SK-N-SH (cell line): ENCODE measurements around the gene PHKG1. TPM values are rescaled to one million over a fixed set of nuclear protein-coding genes. Genes with fewer than 3 reads are reported as not detected.
"Not testable (repeated sequence)": the region's sequence is repeated elsewhere in the genome, so short reads cannot be mapped to it uniquely, and the experiment has no call there.

ENCODE experiments used
- CTCF ChIA-PET: fragments of 300-600, 350-600 bp; formaldehyde crosslinking; extraction: SDS; loops from one replicate; lab custom pipeline; 2021; lab: Yijun Ruan, JAX
- POLR2A ChIA-PET: fragments of 350-600 bp; sonication (Branson Sonifier 250); formaldehyde crosslinking; extraction: SDS; loops from one replicate; lab custom pipeline; 2020; ENCODE audit warnings: antibody characterized with exemption, inconsistent platforms; lab: Yijun Ruan, JAX
- DNase-seq: peaks from one replicate; pipeline ENCODE4 v3.0.0; 2012
- H2AFZ ChIP-seq: fragments of 200-600 bp; sonication (generic); 2 replicates; pipeline ENCODE4 v1.8.1; 2016; ENCODE audit warnings: antibody characterized with exemption, mild to moderate bottlenecking, low read depth
- H3F3A ChIP-seq: fragments of 200-600 bp; sonication (generic); replicated peaks from 2 replicates; pipeline ENCODE3; 2016; ENCODE audit warnings: antibody characterized with exemption, mild to moderate bottlenecking; ENCODE audit not compliant: insufficient read depth
- H3K27ac ChIP-seq, 2 experiments: fragments of 200-500 bp in 1 of 2; fragments of 200-600 bp in 1 of 2; sonication (Bioruptor generic) in 1 of 2; sonication (generic), shearing (Covaris generic) in 1 of 2; 2 replicates each; pipeline versions ENCODE4 v1.5.1 to v1.6.1; 2014 to 2016; ENCODE audit warnings: low read depth in 2 of 2, inconsistent platforms in 1 of 2, low read length in 1 of 2, mild to moderate bottlenecking in 1 of 2, mixed read lengths in 1 of 2
- H3K27me3 ChIP-seq: fragments of 200-600 bp; sonication (generic), shearing (Covaris generic); 2 replicates; pipeline ENCODE4 v1.6.1; 2016; ENCODE audit warnings: mixed run types; ENCODE audit not compliant: insufficient read depth
- H3K36me3 ChIP-seq, 2 experiments: fragments of 200-500 bp in 1 of 2; fragments of 200-600 bp in 1 of 2; sonication (Bioruptor generic) in 1 of 2; sonication (generic) in 1 of 2; replicated peaks in 1 of 2; 2 replicates each; pipeline versions ENCODE3 to v1.5.1; 2014 to 2016; ENCODE audit warnings: low read length in 1 of 2, mild to moderate bottlenecking in 1 of 2; ENCODE audit not compliant: insufficient read depth in 2 of 2, control insufficient read depth in 1 of 2
- H3K4me1 ChIP-seq, 2 experiments: fragments of 200-500 bp in 1 of 2; fragments of 200-600 bp in 1 of 2; sonication (Bioruptor generic) in 1 of 2; sonication (generic), shearing (Covaris generic) in 1 of 2; 2 replicates each; pipeline versions ENCODE4 v1.5.1 to v1.6.1; 2014 to 2016; ENCODE audit warnings: low read depth in 1 of 2, low read length in 1 of 2, mixed run types in 1 of 2; ENCODE audit not compliant: insufficient read depth in 2 of 2, control insufficient read depth in 1 of 2
- H3K4me2 ChIP-seq: fragments of 200-600 bp; sonication (generic), shearing (Covaris generic); 2 replicates; pipeline ENCODE4 v1.6.1; 2017; ENCODE audit warnings: mixed run types
- H3K4me3 ChIP-seq, 2 experiments: fragments of 200-500 bp in 1 of 2; fragments of 200-600 bp in 1 of 2; sonication (Bioruptor generic) in 1 of 2; sonication (generic), shearing (Covaris generic) in 1 of 2; 2 replicates each; pipeline versions ENCODE4 v1.5.1 to v1.8.1; 2014 to 2016; ENCODE audit warnings: low read depth in 2 of 2, inconsistent platforms in 1 of 2, low read length in 1 of 2, mild to moderate bottlenecking in 1 of 2, mixed read lengths in 1 of 2, moderate library complexity in 1 of 2
- H3K79me2 ChIP-seq: fragments of 200-600 bp; sonication (generic); 2 replicates; pipeline ENCODE4 v1.8.1; 2017; ENCODE audit warnings: mild to moderate bottlenecking; ENCODE audit not compliant: insufficient read depth
- H3K9ac ChIP-seq: fragments of 200-600 bp; sonication (generic); 2 replicates; pipeline ENCODE4 v1.6.1; 2017; ENCODE audit warnings: mixed run types
- H3K9me2 ChIP-seq: fragments of 200-600 bp; sonication (generic); 2 replicates; pipeline ENCODE4 v1.6.1; 2017; ENCODE audit warnings: mixed run types
- H3K9me3 ChIP-seq: fragments of 200-600 bp; sonication (generic); 2 replicates; pipeline ENCODE4 v1.6.1; 2017; ENCODE audit warnings: mixed run types, mild to moderate bottlenecking, moderate library complexity
- H4K20me1 ChIP-seq: fragments of 200-600 bp; sonication (generic); 2 replicates; pipeline ENCODE4 v1.6.1; 2017; ENCODE audit warnings: mild to moderate bottlenecking, mixed run types; ENCODE audit not compliant: insufficient read depth
- CTCF ChIP-seq: fragments of 200-600 bp; sonication (generic); IDR thresholded peaks from 2 replicates; pipeline ENCODE4 v1.6.1; 2017; ENCODE audit warnings: antibody characterized with exemption, mild to moderate bottlenecking, moderate library complexity
- ELF1 ChIP-seq: IDR thresholded peaks from 2 replicates; pipeline ENCODE4 v1.4.0; 2012
- EP300 ChIP-seq, 2 experiments: IDR thresholded peaks; 2 replicates each; pipeline versions ENCODE4 v1.4.0 to v1.6.1; 2012; ENCODE audit warnings: borderline replicate concordance in 1 of 2, low read depth in 1 of 2, low read length in 1 of 2
- POLR2AphosphoS5 ChIP-seq: IDR thresholded peaks from 2 replicates; pipeline ENCODE4 v1.6.1; 2012; ENCODE audit warnings: low read depth, low read length
- RAD21 ChIP-seq: IDR thresholded peaks from 2 replicates; pipeline ENCODE4 v1.6.1; 2012; ENCODE audit warnings: mild to moderate bottlenecking, low read length
- REST ChIP-seq: IDR thresholded peaks from 2 replicates; pipeline ENCODE4 v1.6.1; 2012; ENCODE audit warnings: mild to moderate bottlenecking, low read depth, low read length, moderate library complexity
- RFX5 ChIP-seq: IDR thresholded peaks from 2 replicates; pipeline ENCODE4 v1.6.1; 2012; ENCODE audit warnings: mild to moderate bottlenecking, improper control_type of control experiment, low read length
- RXRA ChIP-seq: IDR thresholded peaks from 2 replicates; pipeline ENCODE4 v1.4.0; 2012; ENCODE audit warnings: low read depth, mild to moderate bottlenecking, borderline replicate concordance
- SIN3A ChIP-seq: IDR thresholded peaks from 2 replicates; pipeline ENCODE4 v1.6.1; 2012; ENCODE audit warnings: low read depth, mild to moderate bottlenecking, low read length, moderate library complexity, borderline replicate concordance
- SMC3 ChIP-seq: IDR thresholded peaks from 2 replicates; pipeline ENCODE4 v1.6.1; 2012; ENCODE audit warnings: low read depth, low read length, improper control_type of control experiment
- TEAD4 ChIP-seq: IDR thresholded peaks from 2 replicates; pipeline ENCODE4 v1.4.0; 2012; ENCODE audit warnings: mild to moderate bottlenecking, borderline replicate concordance; ENCODE audit not compliant: insufficient read depth
- USF2 ChIP-seq: fragments of 150-350 bp; IDR thresholded peaks from 2 replicates; pipeline ENCODE4 v1.6.1; 2017; ENCODE audit warnings: antibody characterized with exemption, low read length, low read depth, borderline replicate concordance
- YY1 ChIP-seq: IDR thresholded peaks from 2 replicates; pipeline ENCODE4 v1.4.0; 2012; ENCODE audit warnings: low read depth, mild to moderate bottlenecking
- WGBS: methylation state at CpG from one replicate; pipeline ENCODE4 v1.1.6; 2017; ENCODE audit warnings: low lambda C conversion rate; 5-methylcytosine and 5-hydroxymethylcytosine counted together
- polyA plus RNA-seq, 3 experiments: library from polyadenylated mRNA; depleted of rRNA; stranded (reverse); fragments of >200 nt; gene quantifications; 2 replicates each; pipeline ENCODE4 v1.2.3, GENCODE V29; 2012
- TF ChIP-seq, protein P1 (sequence below): IDR thresholded peaks from 2 replicates; pipeline ENCODE4 v1.4.0; 2012; ENCODE audit warnings: low read depth, borderline replicate concordance

Gene PHKG1
- polyA plus RNA-seq, 1 of the 3 experiments (the other 2 are of a cell fraction), result 2.5 TPM

DNA sequence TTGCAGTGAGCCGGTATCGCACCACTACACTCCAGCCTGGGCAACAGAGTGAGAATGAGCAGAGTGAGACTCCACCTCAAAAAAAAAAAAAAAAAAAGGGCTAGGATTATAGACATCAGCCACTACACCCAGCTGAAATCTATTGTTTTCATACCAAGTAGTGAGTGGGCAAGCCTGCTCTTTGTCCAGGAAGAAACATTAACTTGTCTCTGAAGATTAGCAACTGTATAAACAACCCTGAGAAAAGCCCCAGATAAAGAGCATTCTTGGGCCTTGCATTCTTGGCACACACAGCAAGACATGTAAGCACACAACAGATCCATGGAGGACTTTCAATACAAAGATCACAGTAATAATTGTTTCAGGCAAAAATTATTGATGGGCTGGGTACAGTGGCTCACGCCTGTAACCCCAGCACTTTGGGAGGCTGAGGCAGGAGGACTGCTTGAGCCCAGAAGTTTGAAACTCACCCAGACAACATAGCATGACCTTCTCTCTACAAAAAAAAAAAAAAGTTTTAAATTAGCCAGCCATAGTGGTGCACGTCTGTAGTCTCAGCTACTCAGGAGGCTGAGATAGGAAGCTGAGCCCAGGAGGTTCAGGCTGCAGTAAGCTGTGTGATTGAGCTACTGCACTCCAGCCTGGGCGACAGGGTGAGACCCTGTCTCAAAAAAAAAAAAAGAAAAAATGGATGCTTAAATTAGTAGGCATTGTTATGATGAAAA, 45.9 kb downstream of the PHKG1 start (continued):
- TF ChIP-seq CTCF, result no peak
- TF ChIP-seq EP300 (IDR thresholded peaks at IDR 0.05; ENCODE audit: borderline replicate concordance in 1 of 2, low read depth in 1 of 2, low read length in 1 of 2), result peak; percentile 80 to 83; a peak in 3 of 4 replicates
- no peak for TF ChIP-seq RFX5
- peak; percentile 19; the same call in 1 of the 2 replicates for TF ChIP-seq YY1
- TF ChIP-seq USF2, result no peak
- peak; percentile 92 for TF ChIP-seq POLR2AphosphoS5
- TF ChIP-seq, protein P1, sequence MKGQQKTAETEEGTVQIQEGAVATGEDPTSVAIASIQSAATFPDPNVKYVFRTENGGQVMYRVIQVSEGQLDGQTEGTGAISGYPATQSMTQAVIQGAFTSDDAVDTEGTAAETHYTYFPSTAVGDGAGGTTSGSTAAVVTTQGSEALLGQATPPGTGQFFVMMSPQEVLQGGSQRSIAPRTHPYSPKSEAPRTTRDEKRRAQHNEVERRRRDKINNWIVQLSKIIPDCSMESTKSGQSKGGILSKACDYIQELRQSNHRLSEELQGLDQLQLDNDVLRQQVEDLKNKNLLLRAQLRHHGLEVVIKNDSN, result 0 out of 2 replicates have a peak, but pooled peaks have one; percentile 7
- no peak for TF ChIP-seq ELF1
- peak; percentile 79; the same call in 1 of the 2 replicates for TF ChIP-seq SIN3A
- TF ChIP-seq TEAD4, result peak; percentile 88

- H3K9me2 ChIP-seq, H3K4me2 ChIP-seq, CTCF ChIA-PET, DNase-seq, H3K9ac ChIP-seq, H3K36me3 ChIP-seq, POLR2A ChIA-PET, H4K20me1 ChIP-seq, H3K4me3 ChIP-seq, H2AFZ ChIP-seq, H3K27me3 ChIP-seq, H3K9me3 ChIP-seq: not testable (repeated sequence)
- WGBS, result 96% methylated on average over 2 of the region's 2 CpGs
- peaks cover 61% of the 10 kb centered on the region for H3K79me2 ChIP-seq
- peak overlapping the region in 1 of 2 experiments; percentile 85; a peak in 1 of 4 replicates for H3K27ac ChIP-seq
- peaks cover 47% of the 10 kb centered on the region for H3F3A ChIP-seq
- peaks cover 14 to 31% of the 10 kb centered on the region in 2 experiments; a peak in 3 of 4 replicates for H3K4me1 ChIP-seq
Observed at GRCh38 chr7:56045758-56046157, 47.0 kb downstream of the PHKG1 start.

- H3K9me3 ChIP-seq, result no peaks in the 10 kb centered on the region
- H3K4me3 ChIP-seq, result no peak overlapping the region
- H3K9ac ChIP-seq, result no peak overlapping the region
- no peaks in the 10 kb centered on the region for H3K27me3 ChIP-seq
- no peaks in the 10 kb centered on the region for H3K9me2 ChIP-seq
- no peaks in the 10 kb centered on the region for H4K20me1 ChIP-seq
- H2AFZ ChIP-seq, result no peak overlapping the region
- H3K4me2 ChIP-seq, result no peak overlapping the region
- ChIA-PET CTCF (interaction anchor here (1.0 kb wide), 1 partner anchor 34 kb away, joined by 3 read pairs; no protein-coding TSS in a partner anchor), POLR2A (interaction anchor here (1.2 kb wide), 1 partner anchor 11 kb away, joined by 4 read pairs; the partner anchor contains the start of genes CCT6A and PSPH)
- 96% methylated on average over 3 of the region's 3 CpGs for WGBS
- DNase-seq, result no peak
- peaks cover 0 to 16% of the 10 kb centered on the region in 2 experiments for H3K36me3 ChIP-seq
- no peaks in the 10 kb centered on the region for H3K4me1 ChIP-seq
- peaks cover under 1% of the 10 kb centered on the region for H3F3A ChIP-seq
- peaks cover 30% of the 10 kb centered on the region; the same call in 1 of the 2 replicates for H3K79me2 ChIP-seq
- H3K27ac ChIP-seq, result no peak overlapping the region
- TF ChIP-seq RAD21, result no peak
- no peak for TF ChIP-seq POLR2AphosphoS5
- no peak for TF ChIP-seq CTCF
- no peak for TF ChIP-seq REST
- no peak for TF ChIP-seq RXRA
- TF ChIP-seq SMC3, result no peak
- TF ChIP-seq SIN3A, result no peak
Observed at GRCh38 chr7:56040730-56041129, 52.0 kb downstream of the PHKG1 start.
